GM12865 (cell line): ENCODE results near the gene ENTR1.

Experiments used
- DNase-seq: peaks from one replicate; pipeline ENCODE4 v3.0.0; 2010; ENCODE audit warnings: low read depth
- H3K4me3 ChIP-seq: 2 replicates; pipeline ENCODE4 v1.5.1; 2011; ENCODE audit warnings: mild to moderate bottlenecking, low read depth, low read length, control low read depth
- CTCF ChIP-seq: IDR thresholded peaks from 2 replicates; pipeline ENCODE4 v1.5.1; 2011; ENCODE audit warnings: low read length, control low read depth, low read depth, inconsistent platforms; ENCODE audit not compliant: insufficient read depth; ENCODE audit errors: missing control alignments

ENTR1 gene

DNA sequence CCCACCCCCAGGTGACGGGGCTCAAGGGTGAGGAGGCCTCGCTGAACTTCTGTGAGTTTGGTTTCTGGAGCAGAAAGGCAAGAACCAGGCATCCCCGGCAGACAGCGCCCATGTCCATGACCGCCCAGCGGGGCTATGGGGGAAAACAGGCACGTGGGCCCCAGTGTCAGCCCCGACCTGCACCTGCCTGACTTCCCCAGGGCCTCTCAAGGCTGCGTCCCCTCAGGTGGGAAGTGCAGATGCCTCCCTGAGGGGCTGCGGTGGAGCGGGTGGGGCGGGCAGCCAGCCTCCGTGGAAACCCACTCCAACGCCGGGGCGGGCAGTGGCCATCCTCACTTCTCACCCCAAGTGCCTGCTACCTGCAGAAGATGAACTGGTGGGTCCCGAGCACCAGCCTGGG, 30.0 kb downstream of the ENTR1 start:
- TF ChIP-seq CTCF = no peak
- no peak overlapping the region for H3K4me3 ChIP-seq
- DNase-seq = no peak

DNA sequence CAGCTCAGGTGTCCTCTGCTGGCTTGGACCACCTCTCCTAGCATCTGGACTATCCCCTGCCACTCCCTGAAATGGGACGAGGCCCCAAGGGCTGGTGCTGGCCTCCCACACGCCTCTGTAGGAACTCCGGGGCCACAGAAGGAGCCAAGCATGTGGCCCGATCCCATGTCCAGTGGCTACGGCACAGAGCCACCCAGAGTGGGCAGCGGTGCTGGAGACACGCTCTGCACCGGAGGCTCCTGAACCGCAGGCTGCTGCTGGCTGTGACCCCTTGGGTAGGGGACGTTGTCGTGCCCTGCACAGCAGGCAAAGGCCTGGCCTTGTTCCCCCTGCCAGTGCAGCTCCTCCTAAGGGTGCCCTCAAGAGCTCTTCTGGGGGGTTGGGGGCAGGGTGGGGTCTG, 30.5 kb downstream of the ENTR1 start:
- no peak for TF ChIP-seq CTCF
- H3K4me3 ChIP-seq = no peak overlapping the region
- DNase-seq = no peak

GRCh38 chr9:136379401-136379800, 31.0 kb downstream of the ENTR1 start:
- H3K4me3 ChIP-seq = no peak overlapping the region
- no peak for DNase-seq
- no peak for TF ChIP-seq CTCF

DNA sequence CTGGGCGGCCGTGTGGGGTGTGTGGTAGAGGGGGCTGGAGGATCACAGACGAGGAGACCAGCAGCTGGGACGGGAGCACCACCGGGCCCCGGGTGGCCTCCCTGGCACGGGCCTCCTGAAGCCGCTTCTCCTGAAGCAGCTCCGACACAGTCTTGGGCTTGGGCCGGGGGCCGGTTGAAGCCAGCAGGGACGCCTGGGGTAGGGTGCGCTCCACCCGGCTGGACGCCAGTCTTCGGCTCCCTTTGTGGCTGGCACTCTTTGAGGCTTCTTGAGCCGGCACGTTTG, 31.5 kb downstream of the ENTR1 start:
- no peak overlapping the region for H3K4me3 ChIP-seq
- no peak for DNase-seq
- TF ChIP-seq CTCF = no peak

GRCh38 chr9:136378170-136379002, 32.0 kb downstream of the ENTR1 start:
- no peak overlapping the region for H3K4me3 ChIP-seq
- TF ChIP-seq CTCF = no peak
- no peak for DNase-seq

- DNase-seq = no peak
- TF ChIP-seq CTCF = no peak
Observed at GRCh38 chr9:136377341-136378169, 32.9 kb downstream of the ENTR1 start.

More at GRCh38 chr9:136377341-136378169, 32.9 kb downstream of the ENTR1 start:
- no peak overlapping the region for H3K4me3 ChIP-seq
